ENCODE data around the gene DPEP3. TPM values are rescaled to one million over a fixed set of nuclear protein-coding genes. Genes with fewer than 3 reads are reported as not detected.
A peak's percentile ranks its signal among the peaks of the same experiment; 100 is the strongest.

The DPEP3 gene
- total and polyA plus RNA-seq, 3 donors from 2014 or later = 61.0 to 138 (median 127) TPM

GRCh38 chr16:67942510-67943255 is 37.6 kb downstream of the DPEP3 start:
- WGBS, 2 donors = 85 to 95% methylated on average over 4 to 27 of the region's 27 CpGs
- no peaks in the 10 kb centered on the region for H3K9me3 ChIP-seq
- peaks cover 15% of the 10 kb centered on the region for H3K4me1 ChIP-seq
- peak overlapping the region; percentile 42 to 60 for H3K27ac ChIP-seq
- no peaks in the 10 kb centered on the region for H3K27me3 ChIP-seq
- no peaks in the 10 kb centered on the region for H3K36me3 ChIP-seq (ENCODE audit: low read depth, missing control alignments)
- intact Hi-C loops (cut with DNase I; ENCODE audit: low total_unique reads) = no loop called here
- no peak for DNase-seq
- H3K4me3 ChIP-seq = no peak overlapping the region
- TF ChIP-seq POLR2A (IDR thresholded peaks at IDR 0.05) (no peak), CTCF (IDR thresholded peaks at IDR 0.05) (no peak)

- H3K4me1 ChIP-seq = peaks cover 17% of the 10 kb centered on the region
Measured at GRCh38 chr16:67942200-67942509, 38.1 kb downstream of the DPEP3 start.

GRCh38 chr16:67941469-67942199 is 38.7 kb downstream of the DPEP3 start:
- TF ChIP-seq CTCF (IDR thresholded peaks at IDR 0.05) (no peak), POLR2A (IDR thresholded peaks at IDR 0.05) (no peak)
- no peak for DNase-seq
- 79 to 84% methylated on average over 7 to 9 of the region's 9 CpGs for WGBS, 2 donors
- no peak overlapping the region for H3K4me3 ChIP-seq
- H3K27me3 ChIP-seq = no peaks in the 10 kb centered on the region
- peaks cover 22% of the 10 kb centered on the region for H3K4me1 ChIP-seq
- no peaks in the 10 kb centered on the region for H3K36me3 ChIP-seq (ENCODE audit: low read depth, missing control alignments)
- H3K27ac ChIP-seq = no peak overlapping the region
- H3K9me3 ChIP-seq = no peaks in the 10 kb centered on the region
- intact Hi-C loops (cut with DNase I; ENCODE audit: low total_unique reads) = no loop called here

More at GRCh38 chr16:67942200-67942509, 38.1 kb downstream of the DPEP3 start:
- peak; percentile 46 for DNase-seq
- H3K27ac ChIP-seq = no peak overlapping the region
- no peaks in the 10 kb centered on the region for H3K36me3 ChIP-seq (ENCODE audit: low read depth, missing control alignments)
- H3K9me3 ChIP-seq = no peaks in the 10 kb centered on the region
- intact Hi-C loops (cut with DNase I; ENCODE audit: low total_unique reads) = no loop called here
- H3K27me3 ChIP-seq = no peaks in the 10 kb centered on the region
- TF ChIP-seq CTCF (IDR thresholded peaks at IDR 0.05) = peak; percentile 46 to 57 (median 51)
- no peak for TF ChIP-seq POLR2A (IDR thresholded peaks at IDR 0.05)
- 80% methylated on average over 6 of the region's 6 CpGs; no CpG with 5 or more reads in 1 of the 2 donors for WGBS, 2 donors
- no peak overlapping the region for H3K4me3 ChIP-seq

GRCh38 chr16:67940446-67941089 is 39.7 kb downstream of the DPEP3 start:
- H3K36me3 ChIP-seq (ENCODE audit: low read depth, missing control alignments) = no peaks in the 10 kb centered on the region
- TF ChIP-seq POLR2A (IDR thresholded peaks at IDR 0.05) = no peak
- no peak for TF ChIP-seq CTCF (IDR thresholded peaks at IDR 0.05)
- H3K27me3 ChIP-seq = no peaks in the 10 kb centered on the region
- H3K4me1 ChIP-seq = peaks cover 22% of the 10 kb centered on the region
- DNase-seq = no peak
- intact Hi-C loops (cut with DNase I; ENCODE audit: low total_unique reads) = no loop called here
- no peak overlapping the region for H3K4me3 ChIP-seq
- WGBS, 2 donors = 95 to 97% methylated on average over 5 of the region's 5 CpGs
- no peaks in the 10 kb centered on the region for H3K9me3 ChIP-seq
- H3K27ac ChIP-seq = no peak overlapping the region
